CD14-positive monocyte (primary cell): ENCODE data around the gene FRS3. TPM values are rescaled to one million over a fixed set of nuclear protein-coding genes. Genes with fewer than 3 reads are reported as not detected.

Source experiments
- DNase-seq, 3 donors: peaks; one replicate each; pipeline ENCODE4 v3.0.0-alpha.2; 2011 to 2022
- H2AFZ ChIP-seq: 2 replicates; pipeline ENCODE4 v1.6.0; 2012; ENCODE audit warnings: mild to moderate bottlenecking, low read depth, low read length, inconsistent platforms; ENCODE audit not compliant: insufficient read depth, poor library complexity, severe bottlenecking
- H3K27ac ChIP-seq, 2 donors: 1 replicate in 1 of 2; 2 replicates in 1 of 2; pipeline ENCODE4 v1.5.1; 2012 to 2013; ENCODE audit warnings: low read length in 2 of 2, control low read depth in 1 of 2, inconsistent platforms in 1 of 2, low read depth in 1 of 2, mild to moderate bottlenecking in 1 of 2
- H3K27me3 ChIP-seq, 2 donors: one replicate each; pipeline versions ENCODE4 v1.6.0 to v1.6.1; 2011 to 2013; ENCODE audit warnings: low read length in 2 of 2; ENCODE audit not compliant: control insufficient read depth in 2 of 2, insufficient read depth in 2 of 2
- H3K36me3 ChIP-seq, 2 donors: replicated peaks in 1 of 2; 1 replicate in 1 of 2; 2 replicates in 1 of 2; pipeline versions ENCODE4 v1.5.1 to v1.6.1; 2012 to 2013; ENCODE audit warnings: low read length in 2 of 2, control low read depth in 1 of 2, inconsistent platforms in 1 of 2, mild to moderate bottlenecking in 1 of 2; ENCODE audit not compliant: insufficient read depth in 2 of 2, control insufficient read depth in 1 of 2
- H3K4me1 ChIP-seq, 2 donors: 1 replicate in 1 of 2; 2 replicates in 1 of 2; pipeline versions ENCODE4 v1.5.1 to v1.6.1; 2012 to 2013; ENCODE audit warnings: low read length in 2 of 2, control low read depth in 1 of 2, inconsistent platforms in 1 of 2, mild to moderate bottlenecking in 1 of 2, moderate library complexity in 1 of 2; ENCODE audit not compliant: insufficient read depth in 2 of 2, control insufficient read depth in 1 of 2
- H3K4me2 ChIP-seq: replicated peaks from 2 replicates; pipeline ENCODE3; 2012; ENCODE audit warnings: low read length, moderate library complexity, mild to moderate bottlenecking; ENCODE audit not compliant: poor library complexity, severe bottlenecking; ENCODE audit errors: extremely low read depth
- H3K4me3 ChIP-seq, 3 experiments: fragments of 200-600 bp in 1 of 3; sonication (generic) in 1 of 3; replicated peaks in 1 of 3; 1 replicate in 2 of 3; 2 replicates in 1 of 3; pipeline ENCODE4 v1.5.1; 2011 to 2013; ENCODE audit warnings: low read length in 3 of 3, mild to moderate bottlenecking in 3 of 3, control low read depth in 2 of 3, low read depth in 2 of 3, inconsistent platforms in 1 of 3, moderate library complexity in 1 of 3
- H3K79me2 ChIP-seq: 2 replicates; pipeline ENCODE4 v1.6.0; 2012; ENCODE audit warnings: mild to moderate bottlenecking, control low read depth, inconsistent platforms, low read length, moderate library complexity; ENCODE audit not compliant: insufficient read depth
- H3K9ac ChIP-seq: 2 replicates; pipeline ENCODE4 v1.6.0; 2017; ENCODE audit warnings: low read length, mild to moderate bottlenecking; ENCODE audit not compliant: insufficient read depth, poor library complexity, severe bottlenecking
- H3K9me3 ChIP-seq, 2 donors: replicated peaks in 1 of 2; 1 replicate in 1 of 2; 2 replicates in 1 of 2; pipeline versions ENCODE4 v1.5.1 to v1.6.1; 2012 to 2013; ENCODE audit warnings: low read length in 2 of 2, control low read depth in 1 of 2; ENCODE audit not compliant: control insufficient read depth in 1 of 2, insufficient read depth in 1 of 2
- H4K20me1 ChIP-seq: 2 replicates; pipeline ENCODE4 v1.6.0; 2012; ENCODE audit warnings: mild to moderate bottlenecking, low read length, control low read depth, moderate library complexity; ENCODE audit not compliant: insufficient read depth
- H3K27ac Mint-ChIP-seq, 7 donors: one replicate each; pipeline ENCODE4 v1.8.0; 2020; ENCODE audit warnings: mild to moderate bottlenecking in 7 of 7, mixed read lengths in 7 of 7, moderate library complexity in 6 of 7, inconsistent platforms in 2 of 7
- H3K27me3 Mint-ChIP-seq, 3 donors: one replicate each; pipeline ENCODE4 v1.8.0; 2021 to 2022; ENCODE audit warnings: low read depth in 3 of 3, mild to moderate bottlenecking in 3 of 3, mixed read lengths in 3 of 3, moderate library complexity in 3 of 3, inconsistent platforms in 1 of 3
- H3K36me3 Mint-ChIP-seq, 2 donors: one replicate each; pipeline ENCODE4 v1.8.0; 2020; ENCODE audit warnings: mixed read lengths in 2 of 2, inconsistent platforms in 1 of 2, mild to moderate bottlenecking in 1 of 2
- H3K4me1 Mint-ChIP-seq: one replicate; pipeline ENCODE4 v1.8.0; 2020; ENCODE audit warnings: mild to moderate bottlenecking, mixed read lengths
- H3K4me3 Mint-ChIP-seq, 2 donors: one replicate each; pipeline ENCODE4 v1.8.0; 2020; ENCODE audit warnings: mild to moderate bottlenecking in 2 of 2, mixed read lengths in 2 of 2, moderate library complexity in 1 of 2
- H3K9me3 Mint-ChIP-seq, 7 donors: one replicate each; pipeline ENCODE4 v1.8.0; 2020 to 2022; ENCODE audit warnings: mixed read lengths in 7 of 7, mild to moderate bottlenecking in 6 of 7, moderate library complexity in 6 of 7, inconsistent platforms in 2 of 7
- CTCF ChIP-seq: fragments of 200-600 bp; IDR thresholded peaks from one replicate; pipeline ENCODE4 v1.8.0; 2022; ENCODE audit warnings: antibody characterized with exemption, mild to moderate bottlenecking
- WGBS: methylation state at CpG from one replicate; pipeline ENCODE4 v1.1.5; 2013; ENCODE audit warnings: missing lambda C conversion rate; ENCODE audit not compliant: insufficient coverage; 5-methylcytosine and 5-hydroxymethylcytosine counted together
- intact Hi-C, 2 donors: fragments of 100-400 bp; cut with micrococcal nuclease; formaldehyde crosslinking; loops; one replicate each; pipeline versions ENCODE4 v1.15.0 to v1.15.1; 2023
- polyA plus RNA-seq, 3 donors: library from polyadenylated mRNA; depleted of rRNA in 1 of 3; unstranded in 2 of 3; stranded (reverse) in 1 of 3; fragments of 300-500 nt in 2 of 3; fragments of >200 nt in 1 of 3; fragmentation: Illumina TruSeq in 2 of 3; gene quantifications; 1 replicate in 2 of 3; 2 replicates in 1 of 3; pipeline ENCODE4 v1.2.3, GENCODE V29; 2012 to 2021

FRS3 gene
- polyA plus RNA-seq, 3 donors: 1.3 to 7.0 (median 2.6) TPM

GRCh38 chr6:41757931-41758640 lies 21.6 kb downstream of the FRS3 start:
- 94% methylated on average over 4 of the region's 8 CpGs for WGBS

GRCh38 chr6:41757271-41757670 lies 22.4 kb downstream of the FRS3 start:
- Mint-ChIP-seq H3K27me3 (peaks cover 7 to 10% (median 7%) of the 10 kb centered on the region in 3 donors), H3K9me3 (no peaks in the 10 kb centered on the region), H3K4me1 (no peaks in the 10 kb centered on the region), H3K36me3 (no peaks in the 10 kb centered on the region), H3K4me3 (no peak overlapping the region), H3K27ac (no peak overlapping the region)
- Histone ChIP-seq H3K9me3 (no peaks in the 10 kb centered on the region), H2AFZ (no peak overlapping the region), H3K4me1 (no peaks in the 10 kb centered on the region), H3K36me3 (no peaks in the 10 kb centered on the region), H3K4me3 (no peak overlapping the region), H3K79me2 (no peaks in the 10 kb centered on the region), H3K4me2 (no peak overlapping the region), H4K20me1 (no peaks in the 10 kb centered on the region), H3K9ac (no peak overlapping the region), H3K27ac (no peak overlapping the region), H3K27me3 (no peaks in the 10 kb centered on the region)
- WGBS: 90% methylated on average over 2 of the region's 6 CpGs
- no peak for DNase-seq
- intact Hi-C loops: no loop called here
- no peak for TF ChIP-seq CTCF

More at GRCh38 chr6:41757931-41758640, 21.6 kb downstream of the FRS3 start:
- H3K36me3 Mint-ChIP-seq: no peaks in the 10 kb centered on the region
- no peaks in the 10 kb centered on the region for H3K79me2 ChIP-seq
- H3K9me3 ChIP-seq: no peaks in the 10 kb centered on the region
- TF ChIP-seq CTCF: no peak
- intact Hi-C loops: no loop called here
- no peaks in the 10 kb centered on the region for H3K4me1 Mint-ChIP-seq
- no peak overlapping the region for H3K27ac Mint-ChIP-seq
- no peaks in the 10 kb centered on the region for H3K27me3 ChIP-seq
- H3K4me1 ChIP-seq: no peaks in the 10 kb centered on the region
- H3K9me3 Mint-ChIP-seq: no peaks in the 10 kb centered on the region
- no peak overlapping the region for H3K4me3 ChIP-seq
- no peaks in the 10 kb centered on the region for H4K20me1 ChIP-seq
- H3K27ac ChIP-seq: no peak overlapping the region
- no peak overlapping the region for H3K9ac ChIP-seq
- no peak overlapping the region for H3K4me2 ChIP-seq
- no peak overlapping the region for H2AFZ ChIP-seq
- DNase-seq: no peak
- H3K4me3 Mint-ChIP-seq: no peak overlapping the region
- H3K27me3 Mint-ChIP-seq: peaks cover 7 to 10% (median 7%) of the 10 kb centered on the region in 3 donors
- H3K36me3 ChIP-seq: no peaks in the 10 kb centered on the region
